ENCODE measurements around the gene WASF3.

- TF ChIP-seq CTCF (IDR thresholded peaks at IDR 0.05; ENCODE audit: low read length) = no peak
- no peak for TF ChIP-seq EZH2 (optimal IDR thresholded peaks at IDR 0.05; ENCODE audit: low read depth, low read length)
- TF ChIP-seq EZH2phosphoT487 (IDR thresholded peaks at IDR 0.05; ENCODE audit: low read length) = no peak
These were observed 169.2 kb downstream of the WASF3 start for GRCh38 chr13:26726684-26727083.
